ENCODE results near the gene CNDP1. TPM values are rescaled to one million over a fixed set of nuclear protein-coding genes. Genes with fewer than 3 reads are reported as not detected.

CNDP1 gene, protein sequence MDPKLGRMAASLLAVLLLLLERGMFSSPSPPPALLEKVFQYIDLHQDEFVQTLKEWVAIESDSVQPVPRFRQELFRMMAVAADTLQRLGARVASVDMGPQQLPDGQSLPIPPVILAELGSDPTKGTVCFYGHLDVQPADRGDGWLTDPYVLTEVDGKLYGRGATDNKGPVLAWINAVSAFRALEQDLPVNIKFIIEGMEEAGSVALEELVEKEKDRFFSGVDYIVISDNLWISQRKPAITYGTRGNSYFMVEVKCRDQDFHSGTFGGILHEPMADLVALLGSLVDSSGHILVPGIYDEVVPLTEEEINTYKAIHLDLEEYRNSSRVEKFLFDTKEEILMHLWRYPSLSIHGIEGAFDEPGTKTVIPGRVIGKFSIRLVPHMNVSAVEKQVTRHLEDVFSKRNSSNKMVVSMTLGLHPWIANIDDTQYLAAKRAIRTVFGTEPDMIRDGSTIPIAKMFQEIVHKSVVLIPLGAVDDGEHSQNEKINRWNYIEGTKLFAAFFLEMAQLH
- not detected in 5 replicates for total RNA-seq (2022; extraction: Qiagen RNA extraction; ENCODE audit: low read depth)

GRCh38 chr18:74534150-74534969, at the start of gene CNDP1:
CNDP1 (plus strand) TSS chr18:74534500; CDS start chr18:74534668, 168 bp downstream.

GRCh38 chr18:74495581-74496507, 38.5 kb upstream of the CNDP1 start, which contains the start of gene CNDP2:
CNDP2 (plus strand) TSS chr18:74496363; CDS start chr18:74499974, 3,611 bp downstream.

DNA sequence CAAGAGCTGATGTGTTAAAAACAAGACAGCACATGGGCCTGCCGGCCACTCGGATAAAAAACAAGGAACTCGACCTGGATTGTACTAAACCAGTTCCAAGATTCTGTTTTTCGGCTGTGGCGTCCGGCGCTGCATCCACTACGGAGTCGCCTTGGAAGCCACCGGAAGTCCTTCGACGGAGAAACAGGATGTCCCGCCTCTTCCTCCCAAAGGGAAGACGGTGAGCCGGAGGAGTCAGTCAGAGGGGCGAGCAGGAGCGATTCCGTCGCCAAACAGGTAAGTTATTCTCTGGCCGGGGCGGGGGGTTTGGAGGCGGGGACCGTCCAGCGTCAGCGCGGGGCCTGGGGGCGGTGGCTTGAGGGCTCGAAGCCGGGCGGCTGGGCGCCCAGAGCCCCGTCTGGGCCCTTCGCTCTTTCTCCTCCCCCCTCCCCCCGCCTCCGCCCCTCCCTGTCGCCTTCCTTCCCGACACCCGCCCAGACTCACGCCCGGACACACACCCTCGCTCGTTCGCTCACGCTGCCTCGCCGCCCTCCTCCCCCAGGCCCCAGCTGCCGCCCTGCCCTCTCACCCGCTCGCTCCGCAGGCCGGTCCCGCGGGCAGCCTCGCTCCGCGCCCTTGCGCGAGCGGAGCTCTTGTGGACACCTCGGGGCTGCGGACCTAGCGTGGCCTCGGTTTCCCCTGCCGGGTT, 63.5 kb downstream of the CNDP1 start, which contains the start of gene ZNF407:
TSS of gene ZNF407 (plus strand) at position 209 of the 688 bp plus-strand sequence. CDS start 33,150 bp downstream, outside the sequence.

Other genes with a start within 250 kb of the CNDP1 start
- 129 to 140 TPM (median 138 TPM) in 5 replicates for gene CYB5A, start 242.5 kb upstream of the CNDP1 start, total RNA-seq (2022; extraction: Qiagen RNA extraction; ENCODE audit: low read depth)
- gene C18orf63, start 218.7 kb upstream of the CNDP1 start, total RNA-seq (2022; extraction: Qiagen RNA extraction; ENCODE audit: low read depth) = not detected in 5 replicates
- gene DIPK1C, start 77.2 kb upstream of the CNDP1 start, total RNA-seq (2022; extraction: Qiagen RNA extraction; ENCODE audit: low read depth) = not detected in 5 replicates
- 77.2 to 86.3 TPM (median 80.8 TPM) in 5 replicates for gene CNDP2, start 38.1 kb upstream of the CNDP1 start, total RNA-seq (2022; extraction: Qiagen RNA extraction; ENCODE audit: low read depth)
- gene ZNF407, start 63.4 kb downstream of the CNDP1 start, total RNA-seq (2022; extraction: Qiagen RNA extraction; ENCODE audit: low read depth) = 2.5 to 2.7 TPM (median 2.7 TPM) in 5 replicates

Measured in A549 treated with GW870086 at 1 μM for 4 hours (cell line).